ENCODE data around the gene TREM1. TPM values are rescaled to one million over a fixed set of nuclear protein-coding genes. Genes with fewer than 3 reads are reported as not detected.

Gene TREM1
- total RNA-seq, 1 experiment from 2014 or later: not detected

DNA sequence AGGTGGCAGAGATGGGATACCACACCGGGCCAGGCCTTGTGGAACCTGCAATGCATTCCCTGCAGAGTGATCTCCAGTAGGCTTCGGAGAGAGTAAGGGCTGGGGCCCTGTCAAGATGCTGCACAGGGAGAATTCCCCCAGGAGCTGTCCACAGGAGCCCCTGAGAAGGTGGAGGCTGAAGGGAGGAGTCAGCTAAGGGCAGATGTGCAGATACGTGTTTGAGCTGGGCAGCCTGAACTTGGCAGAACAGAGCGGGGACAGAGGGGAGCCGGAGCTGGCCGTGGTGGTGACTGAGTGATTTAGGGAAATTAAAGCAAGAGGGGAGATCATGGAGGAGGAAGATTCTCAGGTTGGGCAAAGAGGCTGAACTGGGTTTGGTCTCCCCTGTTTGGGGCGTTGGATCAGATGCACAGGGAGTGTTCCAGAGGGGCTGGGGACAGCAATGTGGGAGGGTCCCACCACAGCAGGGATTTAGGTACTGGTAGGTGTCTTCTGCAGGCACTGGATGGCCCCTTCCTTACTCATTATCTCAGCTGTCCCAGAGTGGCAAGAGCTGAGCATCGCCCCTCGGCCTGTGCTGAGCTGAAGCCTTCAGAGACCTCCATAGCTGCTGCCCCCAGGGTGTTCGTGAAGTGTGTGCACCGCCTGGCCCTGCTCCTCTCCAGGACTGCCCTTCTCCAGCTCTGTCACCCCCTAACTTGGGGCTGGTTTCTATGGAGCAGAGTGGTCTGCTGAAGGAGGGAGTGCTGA, 45.1 kb upstream of the TREM1 start:
- BruUV-seq (replicated peaks): no TSS peak
- ChIA-PET CTCF (no interaction called here), POLR2A (ENCODE audit: unreplicated experiment) (no interaction called here)
- H3K9me2 ChIP-seq (ENCODE audit: insufficient read depth): no peaks in the 10 kb centered on the region
- no peak overlapping the region for H3K27ac ChIP-seq
- no peak for DNase-seq
- H4K20me1 ChIP-seq (ENCODE audit: insufficient read depth): no peaks in the 10 kb centered on the region
- intact Hi-C loops (cut with micrococcal nuclease; ENCODE audit: unreplicated experiment): no loop called here
- H3K4me3 ChIP-seq: no peak overlapping the region
- no peaks in the 10 kb centered on the region for H3K79me2 ChIP-seq (ENCODE audit: low read depth)
- no peaks in the 10 kb centered on the region for H3K9me3 ChIP-seq (ENCODE audit: insufficient read depth, low read depth)
- no peaks in the 10 kb centered on the region for H3K4me1 ChIP-seq (replicated peaks; ENCODE audit: insufficient read depth)
- H3K4me2 ChIP-seq: no peak overlapping the region
- peaks cover 70% of the 10 kb centered on the region for H3K27me3 ChIP-seq (ENCODE audit: insufficient read depth, low read depth)
- TF ChIP-seq CTCF (conservative IDR thresholded peaks at IDR 0.05) (no peak), EZH2 (IDR thresholded peaks at IDR 0.05; ENCODE audit: low read depth) (no peak)
- H3K36me3 ChIP-seq (ENCODE audit: low read depth): no peaks in the 10 kb centered on the region
- no peak overlapping the region for H2AFZ ChIP-seq
- no peaks in the 10 kb centered on the region for H3F3A ChIP-seq (ENCODE audit: insufficient read depth, low read depth)

- TF ChIP-seq CTCF (conservative IDR thresholded peaks at IDR 0.05): no peak
- no peak for TF ChIP-seq EZH2 (IDR thresholded peaks at IDR 0.05; ENCODE audit: low read depth)
- peaks cover 59% of the 10 kb centered on the region for H3K27me3 ChIP-seq (ENCODE audit: insufficient read depth, low read depth)
- no peaks in the 10 kb centered on the region for H3K9me3 ChIP-seq (ENCODE audit: insufficient read depth, low read depth)
- H3K4me1 ChIP-seq (replicated peaks; ENCODE audit: insufficient read depth): no peaks in the 10 kb centered on the region
- no peak for DNase-seq
- POLR2A ChIA-PET (ENCODE audit: unreplicated experiment): no interaction called here
- no peaks in the 10 kb centered on the region for H3K36me3 ChIP-seq (ENCODE audit: low read depth)
- intact Hi-C loops (cut with micrococcal nuclease; ENCODE audit: unreplicated experiment): no loop called here
- CTCF ChIA-PET: no interaction called here
- H4K20me1 ChIP-seq (ENCODE audit: insufficient read depth): no peaks in the 10 kb centered on the region
- no peak overlapping the region for H2AFZ ChIP-seq
- no peak overlapping the region for H3K27ac ChIP-seq
- no peak overlapping the region for H3K4me3 ChIP-seq
- no TSS peak for BruUV-seq (replicated peaks)
- no peaks in the 10 kb centered on the region for H3F3A ChIP-seq (ENCODE audit: insufficient read depth, low read depth)
- no peaks in the 10 kb centered on the region for H3K9me2 ChIP-seq (ENCODE audit: insufficient read depth)
- no peak overlapping the region for H3K4me2 ChIP-seq
- no peaks in the 10 kb centered on the region for H3K79me2 ChIP-seq (ENCODE audit: low read depth)
Observed at GRCh38 chr6:41327177-41327576, 40.7 kb upstream of the TREM1 start.

GRCh38 chr6:41326092-41326491, 39.6 kb upstream of the TREM1 start:
- no peak for DNase-seq
- peaks cover 48% of the 10 kb centered on the region for H3K27me3 ChIP-seq (ENCODE audit: insufficient read depth, low read depth)
- no peaks in the 10 kb centered on the region for H3K4me1 ChIP-seq (replicated peaks; ENCODE audit: insufficient read depth)
- H3K9me3 ChIP-seq (ENCODE audit: insufficient read depth, low read depth): no peaks in the 10 kb centered on the region
- H4K20me1 ChIP-seq (ENCODE audit: insufficient read depth): no peaks in the 10 kb centered on the region
- no peak overlapping the region for H3K27ac ChIP-seq
- H3F3A ChIP-seq (ENCODE audit: insufficient read depth, low read depth): no peaks in the 10 kb centered on the region
- H3K79me2 ChIP-seq (ENCODE audit: low read depth): no peaks in the 10 kb centered on the region
- H2AFZ ChIP-seq: no peak overlapping the region
- intact Hi-C loops (cut with micrococcal nuclease; ENCODE audit: unreplicated experiment): no loop called here
- ChIA-PET POLR2A (ENCODE audit: unreplicated experiment) (no interaction called here), CTCF (no interaction called here)
- H3K4me3 ChIP-seq: no peak overlapping the region
- H3K36me3 ChIP-seq (ENCODE audit: low read depth): no peaks in the 10 kb centered on the region
- H3K4me2 ChIP-seq: no peak overlapping the region
- TF ChIP-seq EZH2 (IDR thresholded peaks at IDR 0.05; ENCODE audit: low read depth) (no peak), CTCF (conservative IDR thresholded peaks at IDR 0.05) (no peak)
- no TSS peak for BruUV-seq (replicated peaks)
- H3K9me2 ChIP-seq (ENCODE audit: insufficient read depth): no peaks in the 10 kb centered on the region

Measured in PC-9 (cell line).